22Rv1 (cell line): ENCODE measurements around the gene SNF8.

Experiments
- H3K27ac ChIP-seq: fragments of 450-650 bp; 2 replicates; pipeline ENCODE4 v1.5.1; 2017
- CTCF ChIP-seq: fragments of 450-650 bp; IDR thresholded peaks from 2 replicates; pipeline ENCODE4 v1.5.1; 2017; ENCODE audit warnings: mild to moderate bottlenecking
- ZFX ChIP-seq: fragments of 450-650 bp; IDR thresholded peaks from 2 replicates; pipeline ENCODE4 v1.6.1; 2017; ENCODE audit warnings: antibody characterized with exemption, borderline replicate concordance

Gene SNF8

GRCh38 chr17:48903401-48903800 lies 41.2 kb downstream of the SNF8 start:
- TF ChIP-seq CTCF = no peak
- TF ChIP-seq ZFX = no peak

GRCh38 chr17:48901241-48901640 lies 43.4 kb downstream of the SNF8 start:
- no peak overlapping the region for H3K27ac ChIP-seq
- TF ChIP-seq CTCF (no peak), ZFX (no peak)

More at GRCh38 chr17:48903401-48903800, 41.2 kb downstream of the SNF8 start:
- H3K27ac ChIP-seq = no peak overlapping the region

GRCh38 chr17:48894886-48895285 lies 49.8 kb downstream of the SNF8 start:
- TF ChIP-seq ZFX = no peak
- no peak overlapping the region for H3K27ac ChIP-seq

GRCh38 chr17:48893646-48894508 lies 50.8 kb downstream of the SNF8 start:
- H3K27ac ChIP-seq = peak overlapping the region; percentile 90

GRCh38 chr17:48892940-48893645 lies 51.5 kb downstream of the SNF8 start:
- TF ChIP-seq CTCF = no peak
- TF ChIP-seq ZFX = no peak
- H3K27ac ChIP-seq = peak overlapping the region; percentile 90

More at GRCh38 chr17:48893646-48894508, 50.8 kb downstream of the SNF8 start:
- TF ChIP-seq CTCF (no peak), ZFX (no peak)

GRCh38 chr17:48890086-48890485 lies 54.6 kb downstream of the SNF8 start:
- H3K27ac ChIP-seq = no peak overlapping the region
- no peak for TF ChIP-seq ZFX

GRCh38 chr17:48883171-48883570 lies 61.5 kb downstream of the SNF8 start:
- H3K27ac ChIP-seq = no peak overlapping the region
- TF ChIP-seq ZFX = no peak
- TF ChIP-seq CTCF = no peak

GRCh38 chr17:48882272-48882671 lies 62.4 kb downstream of the SNF8 start:
- TF ChIP-seq CTCF = no peak
- no peak for TF ChIP-seq ZFX
- H3K27ac ChIP-seq = no peak overlapping the region
